PFSK-1 (cell line): ENCODE measurements around the gene RASAL2.

Source experiments
- SIN3A ChIP-seq: IDR thresholded peaks from 2 replicates; pipeline ENCODE4 v1.6.1; 2012; ENCODE audit warnings: mild to moderate bottlenecking, low read length, moderate library complexity, borderline replicate concordance; ENCODE audit not compliant: insufficient read depth
- TAF1 ChIP-seq: IDR thresholded peaks from 2 replicates; pipeline ENCODE4 v1.6.1; 2012; ENCODE audit warnings: low read length, control low read depth, borderline replicate concordance; ENCODE audit not compliant: insufficient read depth

DNA sequence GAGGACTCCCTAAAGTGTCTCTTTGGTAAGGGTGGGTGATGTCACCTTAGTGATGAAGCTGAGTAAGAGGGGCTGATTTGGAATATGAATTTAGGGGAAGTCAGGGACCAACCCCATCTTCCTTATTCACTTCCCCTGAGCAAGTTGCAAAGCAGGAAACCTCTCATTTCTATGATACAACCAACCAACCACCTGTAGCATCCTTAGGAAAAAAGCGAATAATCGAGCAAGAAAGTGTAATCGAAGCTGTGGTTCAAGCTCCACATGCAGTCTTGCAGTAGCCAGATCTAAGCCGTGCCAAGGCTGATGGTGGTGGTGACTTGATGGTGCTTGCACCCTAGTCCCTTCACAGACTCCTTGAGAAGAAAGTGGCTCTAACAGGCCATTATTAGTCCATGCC, 422.2 kb downstream of the RASAL2 start:
- TF ChIP-seq SIN3A (no peak), TAF1 (no peak)
